Measurements from ENCODE around the gene RBM22.
A peak's percentile ranks its signal among the peaks of the same experiment; 100 is the strongest.
"Not testable (repeated sequence)": the region's sequence is repeated elsewhere in the genome, so short reads cannot be mapped to it uniquely, and the experiment has no call there.

Gene RBM22

GRCh38 chr5:150700594-150701377 lies at the start of gene RBM22:
Gene RBM22 (minus strand): TSS chr5:150701062. CDS start chr5:150700985, 77 bp downstream.
- peak; percentile 69 for DNase-seq

GRCh38 chr5:150750469-150750868 lies 49.6 kb upstream of the RBM22 start:
- DNase-seq: no peak

GRCh38 chr5:150743142-150743488 lies 42.3 kb upstream of the RBM22 start:
- not testable (repeated sequence) for DNase-seq

- not testable (repeated sequence) for DNase-seq
Observed at GRCh38 chr5:150742455-150743141, 41.7 kb upstream of the RBM22 start.

- no peak for DNase-seq
Observed at GRCh38 chr5:150740992-150741391, 40.1 kb upstream of the RBM22 start.

- no peak for DNase-seq
Observed at GRCh38 chr5:150738862-150739261, 38.0 kb upstream of the RBM22 start.

GRCh38 chr5:150734579-150735384 lies 33.9 kb upstream of the RBM22 start:
- no peak for DNase-seq

- no peak for DNase-seq
Observed at GRCh38 chr5:150731669-150732242, 30.9 kb upstream of the RBM22 start.

GRCh38 chr5:150729859-150730258 lies 29.0 kb upstream of the RBM22 start:
- DNase-seq: no peak

- no peak for DNase-seq
Observed at GRCh38 chr5:150723845-150724244, 23.0 kb upstream of the RBM22 start.

GRCh38 chr5:150710165-150710564 lies 9.3 kb upstream of the RBM22 start:
- DNase-seq: no peak

- DNase-seq: no peak
Observed at GRCh38 chr5:150706776-150707390, 6.0 kb upstream of the RBM22 start.

- DNase-seq: no peak
Observed at GRCh38 chr5:150703762-150704161, 2.9 kb upstream of the RBM22 start.

GRCh38 chr5:150700246-150700593 lies 642 bp downstream of the RBM22 start:
- no peak for DNase-seq

- no peak for DNase-seq
Observed at GRCh38 chr5:150694612-150695011, 6.2 kb downstream of the RBM22 start.

- DNase-seq: no peak
Observed at GRCh38 chr5:150692276-150692675, 8.6 kb downstream of the RBM22 start.

- DNase-seq: no peak
Observed at GRCh38 chr5:150690760-150691159, 10.1 kb downstream of the RBM22 start.

GRCh38 chr5:150689120-150689519 lies 11.7 kb downstream of the RBM22 start:
- no peak for DNase-seq

GRCh38 chr5:150676578-150676977 lies 24.3 kb downstream of the RBM22 start:
- DNase-seq: no peak

GRCh38 chr5:150675069-150675468 lies 25.8 kb downstream of the RBM22 start:
- DNase-seq: no peak

GRCh38 chr5:150674341-150674821 lies 26.5 kb downstream of the RBM22 start:
- DNase-seq: no peak

GRCh38 chr5:150672884-150673275 lies 28.0 kb downstream of the RBM22 start:
- no peak for DNase-seq

Measured in GOT3 (cell line).